ENCODE results near the gene LILRA1.

GRCh38 chr19:54572696-54573311, 20.6 kb upstream of the LILRA1 start:
- TF ChIP-seq CTCF (IDR thresholded peaks at IDR 0.05) = no peak
- TF ChIP-seq POLR2A (IDR thresholded peaks at IDR 0.05) = no peak
